HCT116 (cell line): ENCODE results near the gene TMEM119. TPM values are rescaled to one million over a fixed set of nuclear protein-coding genes. Genes with fewer than 3 reads are reported as not detected.

Experiments used
- ATAC-seq: fragments of 200-7000 bp; cut with Tn5 transposase; 2 replicates; pipeline ENCODE4 v1.9.1; 2020; ENCODE audit warnings: mild to moderate bottlenecking, moderate library complexity
- BruUV-seq: library from RNA; stranded (reverse); fragments of 400-500 nt; replicated peaks from 2 replicates; lab custom pipeline; 2021; lab: Mats Ljungman, UMichigan
- CTCF ChIA-PET: fragments of 300-600 bp; sonication (Branson Sonifier 250); formaldehyde crosslinking; loops from one replicate; lab custom pipeline; 2021; ENCODE audit warnings: antibody characterized with exemption; lab: Charles Lee
- POLR2A ChIA-PET: fragments of 300-600, 350-600 bp; sonication (Branson Sonifier 250); formaldehyde crosslinking; loops from one replicate; lab custom pipeline; 2021; ENCODE audit warnings: antibody characterized with exemption; lab: Charles Lee
- RAD21 ChIA-PET, 2 experiments: fragments of 300-600 bp; sonication (Branson Sonifier 250); formaldehyde crosslinking; loops; one replicate each; lab custom pipeline; 2023; ENCODE audit warnings: low total read pairs in 2 of 2; ENCODE audit not compliant: uncharacterized antibody in 2 of 2, unreplicated experiment in 2 of 2, low non-redundant PET in 1 of 2; lab: Charles Lee
- DNase-seq: peaks from one replicate; pipeline ENCODE4 v3.0.0-alpha.2; 2010; ENCODE audit warnings: low read depth, low spot score
- H2AFZ ChIP-seq: fragments of 200-600 bp; shearing (Covaris generic), sonication (generic); 2 replicates; pipeline ENCODE4 v1.6.1; 2017; ENCODE audit warnings: low read depth, mixed run types, mixed read lengths, antibody characterized with exemption, low read length; ENCODE audit not compliant: poor library complexity, severe bottlenecking
- H3K27ac ChIP-seq: 2 replicates; pipeline ENCODE4 v1.5.1; 2012; ENCODE audit warnings: low read depth, low read length
- H3K27me3 ChIP-seq: fragments of 200-600 bp; sonication (generic); 2 replicates; pipeline ENCODE4 v1.6.1; 2016; ENCODE audit warnings: mixed run types, low read length, mixed read lengths; ENCODE audit not compliant: insufficient read depth
- H3K36me3 ChIP-seq, 2 experiments: fragments of 200-500 bp in 1 of 2; fragments of 200-600 bp in 1 of 2; sonication (Bioruptor generic) in 1 of 2; sonication (generic) in 1 of 2; 2 replicates each; pipeline versions ENCODE4 v1.5.1 to v1.6.1; 2014 to 2016; ENCODE audit warnings: low read length in 2 of 2, inconsistent platforms in 1 of 2, mixed read lengths in 1 of 2, mixed run types in 1 of 2; ENCODE audit not compliant: insufficient read depth in 2 of 2, control insufficient read depth in 1 of 2
- H3K4me1 ChIP-seq, 2 experiments: fragments of 200-600 bp in 1 of 2; sonication (generic) in 1 of 2; 2 replicates each; pipeline versions ENCODE4 v1.5.1 to v1.6.1; 2012 to 2017; ENCODE audit warnings: low read length in 2 of 2, inconsistent platforms in 1 of 2, mild to moderate bottlenecking in 1 of 2, mixed read lengths in 1 of 2, mixed run types in 1 of 2, moderate library complexity in 1 of 2; ENCODE audit not compliant: insufficient read depth in 2 of 2, control insufficient read depth in 1 of 2
- H3K4me2 ChIP-seq: fragments of 200-600 bp; sonication (generic); 2 replicates; pipeline ENCODE4 v1.6.1; 2017; ENCODE audit warnings: mixed run types, low read length, mixed read lengths
- H3K4me3 ChIP-seq, 2 experiments: fragments of 200-600 bp in 1 of 2; sonication (generic) in 1 of 2; replicated peaks in 1 of 2; 2 replicates each; pipeline ENCODE4 v1.5.1; 2011 to 2016; ENCODE audit warnings: low read length in 2 of 2, control low read depth in 1 of 2, low read depth in 1 of 2, mild to moderate bottlenecking in 1 of 2, mixed read lengths in 1 of 2, mixed run types in 1 of 2
- H3K79me2 ChIP-seq: fragments of 200-600 bp; sonication (generic); 2 replicates; pipeline ENCODE4 v1.6.1; 2017; ENCODE audit warnings: mild to moderate bottlenecking, mixed run types, low read length, moderate library complexity, mixed read lengths; ENCODE audit not compliant: insufficient read depth
- H3K9ac ChIP-seq: fragments of 200-600 bp; sonication (generic); 2 replicates; pipeline ENCODE4 v1.6.1; 2016; ENCODE audit warnings: low read length, mixed read lengths
- H3K9me2 ChIP-seq: fragments of 200-600 bp; sonication (generic), shearing (Covaris generic); 2 replicates; pipeline ENCODE4 v1.6.1; 2017; ENCODE audit warnings: mixed run types, mild to moderate bottlenecking, moderate library complexity; ENCODE audit not compliant: insufficient read depth
- H3K9me3 ChIP-seq, 2 experiments: fragments of 200-500 bp in 1 of 2; fragments of 200-600 bp in 1 of 2; sonication (Bioruptor generic) in 1 of 2; sonication (generic) in 1 of 2; 2 replicates each; pipeline ENCODE4 v1.6.1; 2014 to 2017; ENCODE audit warnings: low read length in 2 of 2, mixed read lengths in 2 of 2, inconsistent platforms in 1 of 2, low read depth in 1 of 2, mild to moderate bottlenecking in 1 of 2, mixed run types in 1 of 2, moderate library complexity in 1 of 2; ENCODE audit not compliant: control insufficient read depth in 1 of 2, insufficient read depth in 1 of 2
- H4K20me1 ChIP-seq: fragments of 200-600 bp; sonication (generic), shearing (Covaris generic); 2 replicates; pipeline ENCODE4 v1.6.1; 2017; ENCODE audit warnings: mixed run types, mild to moderate bottlenecking, moderate library complexity; ENCODE audit not compliant: insufficient read depth
- CEBPB ChIP-seq: IDR thresholded peaks from 2 replicates; pipeline ENCODE4 v1.6.1; 2012; ENCODE audit warnings: low read depth
- EGR1 ChIP-seq: IDR thresholded peaks from 2 replicates; pipeline ENCODE4 v1.6.1; 2012; ENCODE audit warnings: low read depth
- EZH2 ChIP-seq: fragments of 200-600 bp; sonication (generic); IDR thresholded peaks from 2 replicates; pipeline ENCODE4 v1.6.1; 2017; ENCODE audit warnings: antibody characterized with exemption, mixed run types
- FOSL1 ChIP-seq: IDR thresholded peaks from 2 replicates; pipeline ENCODE4 v1.6.1; 2012; ENCODE audit warnings: low read depth
- POLR2A ChIP-seq: IDR thresholded peaks from 2 replicates; pipeline ENCODE4 v1.7.0; 2011; ENCODE audit warnings: borderline replicate concordance; ENCODE audit not compliant: insufficient read depth, insufficient read length; ENCODE audit errors: extremely low read depth
- RAD21 ChIP-seq: IDR thresholded peaks from 2 replicates; pipeline ENCODE4 v1.6.1; 2012; ENCODE audit warnings: low read depth, mild to moderate bottlenecking
- TCF7L2 ChIP-seq: IDR thresholded peaks from 2 replicates; pipeline ENCODE4 v1.7.0; 2011; ENCODE audit warnings: borderline replicate concordance, inconsistent platforms; ENCODE audit not compliant: insufficient read depth, insufficient read length; ENCODE audit errors: extremely low read depth
- ZNF274 ChIP-seq: fragments of 200-500 bp; sonication (Bioruptor generic); IDR thresholded peaks from 2 replicates; pipeline ENCODE4 v1.6.1; 2014; ENCODE audit warnings: mild to moderate bottlenecking, low read depth, low read length, inconsistent platforms
- intact Hi-C: fragments of 100-400 bp; cut with micrococcal nuclease; formaldehyde crosslinking; loops from 2 replicates; pipeline ENCODE4 v1.10.0; 2022
- total RNA-seq: library from RNA; stranded (reverse); gene quantifications from one replicate; pipeline ENCODE4 v1.2.1, GENCODE V29; 2021; ENCODE audit not compliant: unreplicated experiment
- TF ChIP-seq, protein P1 (sequence below): IDR thresholded peaks from 2 replicates; pipeline ENCODE4 v1.6.1; 2012; ENCODE audit warnings: low read depth
- TF ChIP-seq, protein P2 (sequence below): IDR thresholded peaks from 2 replicates; pipeline ENCODE4 v1.6.1; 2012

Gene TMEM119
- total RNA-seq, 1 experiment from 2014 or later = not detected

DNA sequence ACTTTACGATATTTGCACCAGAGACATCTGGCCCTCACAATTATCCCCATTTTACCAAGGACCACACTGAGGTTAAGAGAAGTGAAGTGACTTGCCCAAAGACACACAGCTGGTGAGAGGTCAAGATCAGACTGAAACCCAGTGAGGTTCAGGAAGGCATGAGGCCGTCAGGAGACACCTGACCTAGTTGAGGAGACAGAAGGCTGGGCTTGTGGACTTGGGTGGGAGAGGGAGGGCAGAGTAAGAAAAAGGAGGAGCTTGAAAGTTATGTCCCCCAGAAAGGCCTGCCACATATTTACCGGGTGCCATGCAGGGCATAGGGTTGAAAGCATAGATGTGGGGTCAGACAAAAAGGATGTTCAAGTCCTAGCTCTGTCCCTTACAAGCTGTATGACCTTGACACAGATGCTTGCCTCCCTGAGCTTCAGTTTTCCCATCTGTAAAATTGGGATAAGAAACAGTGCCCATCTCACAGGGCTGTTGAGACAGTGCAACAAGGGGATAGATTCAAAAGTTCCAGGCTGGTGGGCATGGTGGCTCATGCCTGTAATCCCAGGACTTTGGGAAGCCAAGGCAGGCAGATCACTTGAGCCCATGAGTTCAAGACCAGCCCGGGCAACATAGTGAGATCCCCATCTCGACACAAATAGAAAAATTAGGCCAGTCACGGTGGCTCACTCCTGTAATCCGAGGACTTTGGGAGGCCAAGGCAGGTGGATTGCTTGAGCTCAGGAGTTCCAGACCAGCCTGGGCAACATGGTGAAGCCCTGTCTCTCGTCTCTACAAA is 29.4 kb upstream of the TMEM119 start (continued):
- TF ChIP-seq, protein P1, sequence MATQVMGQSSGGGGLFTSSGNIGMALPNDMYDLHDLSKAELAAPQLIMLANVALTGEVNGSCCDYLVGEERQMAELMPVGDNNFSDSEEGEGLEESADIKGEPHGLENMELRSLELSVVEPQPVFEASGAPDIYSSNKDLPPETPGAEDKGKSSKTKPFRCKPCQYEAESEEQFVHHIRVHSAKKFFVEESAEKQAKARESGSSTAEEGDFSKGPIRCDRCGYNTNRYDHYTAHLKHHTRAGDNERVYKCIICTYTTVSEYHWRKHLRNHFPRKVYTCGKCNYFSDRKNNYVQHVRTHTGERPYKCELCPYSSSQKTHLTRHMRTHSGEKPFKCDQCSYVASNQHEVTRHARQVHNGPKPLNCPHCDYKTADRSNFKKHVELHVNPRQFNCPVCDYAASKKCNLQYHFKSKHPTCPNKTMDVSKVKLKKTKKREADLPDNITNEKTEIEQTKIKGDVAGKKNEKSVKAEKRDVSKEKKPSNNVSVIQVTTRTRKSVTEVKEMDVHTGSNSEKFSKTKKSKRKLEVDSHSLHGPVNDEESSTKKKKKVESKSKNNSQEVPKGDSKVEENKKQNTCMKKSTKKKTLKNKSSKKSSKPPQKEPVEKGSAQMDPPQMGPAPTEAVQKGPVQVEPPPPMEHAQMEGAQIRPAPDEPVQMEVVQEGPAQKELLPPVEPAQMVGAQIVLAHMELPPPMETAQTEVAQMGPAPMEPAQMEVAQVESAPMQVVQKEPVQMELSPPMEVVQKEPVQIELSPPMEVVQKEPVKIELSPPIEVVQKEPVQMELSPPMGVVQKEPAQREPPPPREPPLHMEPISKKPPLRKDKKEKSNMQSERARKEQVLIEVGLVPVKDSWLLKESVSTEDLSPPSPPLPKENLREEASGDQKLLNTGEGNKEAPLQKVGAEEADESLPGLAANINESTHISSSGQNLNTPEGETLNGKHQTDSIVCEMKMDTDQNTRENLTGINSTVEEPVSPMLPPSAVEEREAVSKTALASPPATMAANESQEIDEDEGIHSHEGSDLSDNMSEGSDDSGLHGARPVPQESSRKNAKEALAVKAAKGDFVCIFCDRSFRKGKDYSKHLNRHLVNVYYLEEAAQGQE = no peak
- TF ChIP-seq ZNF274 (no peak), RAD21 (no peak), EGR1 (no peak), FOSL1 (no peak), CEBPB (no peak), POLR2A (no peak)
- TF ChIP-seq, protein P2, sequence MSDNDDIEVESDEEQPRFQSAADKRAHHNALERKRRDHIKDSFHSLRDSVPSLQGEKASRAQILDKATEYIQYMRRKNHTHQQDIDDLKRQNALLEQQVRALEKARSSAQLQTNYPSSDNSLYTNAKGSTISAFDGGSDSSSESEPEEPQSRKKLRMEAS = no peak

DNA sequence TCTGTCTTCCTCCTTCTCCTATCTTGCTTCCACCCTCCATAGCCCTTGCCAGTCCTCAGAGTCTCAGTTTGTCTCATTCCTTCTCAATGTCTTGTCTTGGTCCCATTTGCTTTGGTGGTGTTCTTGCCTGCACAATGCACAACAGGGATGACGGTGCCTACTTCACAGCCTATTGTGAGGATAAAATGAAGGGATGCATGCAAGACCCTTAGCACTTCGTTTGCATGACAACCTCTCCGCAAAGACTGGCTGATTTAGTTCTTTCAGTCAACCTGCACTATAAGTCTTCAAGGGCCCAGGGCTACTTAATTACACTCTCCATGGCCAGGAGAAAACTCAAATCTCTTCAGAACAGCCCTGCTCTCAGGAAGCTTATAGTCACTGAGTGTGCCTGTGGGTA is 27.3 kb upstream of the TMEM119 start:
- TF ChIP-seq ZNF274 = no peak
- TF ChIP-seq FOSL1 = no peak
- TF ChIP-seq EZH2 = no peak
- TF ChIP-seq TCF7L2 = no peak
- RAD21 ChIA-PET = no interaction called here
- BruUV-seq = no TSS peak
- Histone ChIP-seq H3K27me3 (no peaks in the 10 kb centered on the region), H3K9me3 (no peaks in the 10 kb centered on the region), H3K79me2 (no peaks in the 10 kb centered on the region), H3K4me3 (no peak overlapping the region), H3K27ac (no peak overlapping the region), H3K9me2 (no peaks in the 10 kb centered on the region), H4K20me1 (no peaks in the 10 kb centered on the region), H3K36me3 (no peaks in the 10 kb centered on the region), H3K4me2 (no peak overlapping the region), H2AFZ (no peak overlapping the region), H3K9ac (no peak overlapping the region), H3K4me1 (peaks cover 16 to 23% of the 10 kb centered on the region in 2 experiments)
- ATAC-seq (no peak), DNase-seq (no peak)
- CTCF ChIA-PET = no interaction called here
- intact Hi-C loops = no loop called here
- POLR2A ChIA-PET = no interaction called here
